Breast epithelium (tissue), 4 donors: Measurements from ENCODE around the gene STARD8. TPM values are rescaled to one million over a fixed set of nuclear protein-coding genes. Genes with fewer than 3 reads are reported as not detected.

ENCODE experiments used
- DNase-seq, 2 donors: peaks; one replicate each; pipeline ENCODE4 v3.0.0-alpha.2; 2019; ENCODE audit warnings: low spot score in 2 of 2
- H3K27ac ChIP-seq, 2 donors: fragments of 200-600 bp; sonication (generic) in 1 of 2; one replicate each; pipeline ENCODE4 v1.5.1; 2016 to 2019; ENCODE audit warnings: mild to moderate bottlenecking in 1 of 2
- H3K27me3 ChIP-seq, 2 donors: fragments of 200-600 bp; sonication (generic) in 1 of 2; one replicate each; pipeline versions ENCODE4 v1.5.1 to v1.6.0; 2017 to 2019; ENCODE audit warnings: control low read depth in 1 of 2, mild to moderate bottlenecking in 1 of 2
- H3K36me3 ChIP-seq: fragments of 200-600 bp; one replicate; pipeline ENCODE4 v1.5.1; 2019
- H3K4me1 ChIP-seq, 2 donors: fragments of 200-600 bp; sonication (generic); one replicate each; pipeline ENCODE4 v1.5.1; 2016 to 2019; ENCODE audit warnings: control low read depth in 1 of 2
- H3K4me3 ChIP-seq, 3 donors: fragments of 200-600 bp; sonication (generic); 1 replicate in 2 of 3; 2 replicates in 1 of 3; pipeline ENCODE4 v1.5.1; 2016 to 2019; ENCODE audit warnings: mild to moderate bottlenecking in 3 of 3, moderate library complexity in 2 of 3
- H3K9me3 ChIP-seq, 2 donors: fragments of 200-600 bp; sonication (generic) in 1 of 2; one replicate each; pipeline ENCODE4 v1.5.1; 2016 to 2019; ENCODE audit warnings: control low read depth in 1 of 2
- POLR2A ChIP-seq: fragments of 450-650 bp; IDR thresholded peaks from one replicate; pipeline ENCODE4 v1.6.1; 2016; ENCODE audit warnings: antibody characterized with exemption, mild to moderate bottlenecking, moderate library complexity
- POLR2AphosphoS5 ChIP-seq, 3 donors: sonication (generic); formaldehyde crosslinking; IDR thresholded peaks; one replicate each; pipeline ENCODE4 v1.6.1; 2017; ENCODE audit warnings: antibody characterized with exemption in 3 of 3
- intact Hi-C: fragments of 100-400 bp; cut with DNase I; formaldehyde crosslinking; loops from one replicate; pipeline ENCODE4 v1.15.1; 2023; ENCODE audit warnings: low total_unique reads
- total RNA-seq, 3 donors: library from RNA; depleted of rRNA; stranded (reverse); fragments of >200 nt; gene quantifications; one replicate each; pipeline ENCODE4 v1.1.0, GENCODE V29; 2016
- TF ChIP-seq, protein P1 (sequence below), 3 donors: fragments of 450-650 bp; IDR thresholded peaks; one replicate each; pipeline ENCODE4 v1.5.1; 2016 to 2017; ENCODE audit warnings: antibody characterized with exemption in 3 of 3, mild to moderate bottlenecking in 3 of 3, moderate library complexity in 3 of 3

Gene STARD8
- total RNA-seq, 3 donors from 2014 or later: 6.4 to 18.7 (median 9.2) TPM

DNA sequence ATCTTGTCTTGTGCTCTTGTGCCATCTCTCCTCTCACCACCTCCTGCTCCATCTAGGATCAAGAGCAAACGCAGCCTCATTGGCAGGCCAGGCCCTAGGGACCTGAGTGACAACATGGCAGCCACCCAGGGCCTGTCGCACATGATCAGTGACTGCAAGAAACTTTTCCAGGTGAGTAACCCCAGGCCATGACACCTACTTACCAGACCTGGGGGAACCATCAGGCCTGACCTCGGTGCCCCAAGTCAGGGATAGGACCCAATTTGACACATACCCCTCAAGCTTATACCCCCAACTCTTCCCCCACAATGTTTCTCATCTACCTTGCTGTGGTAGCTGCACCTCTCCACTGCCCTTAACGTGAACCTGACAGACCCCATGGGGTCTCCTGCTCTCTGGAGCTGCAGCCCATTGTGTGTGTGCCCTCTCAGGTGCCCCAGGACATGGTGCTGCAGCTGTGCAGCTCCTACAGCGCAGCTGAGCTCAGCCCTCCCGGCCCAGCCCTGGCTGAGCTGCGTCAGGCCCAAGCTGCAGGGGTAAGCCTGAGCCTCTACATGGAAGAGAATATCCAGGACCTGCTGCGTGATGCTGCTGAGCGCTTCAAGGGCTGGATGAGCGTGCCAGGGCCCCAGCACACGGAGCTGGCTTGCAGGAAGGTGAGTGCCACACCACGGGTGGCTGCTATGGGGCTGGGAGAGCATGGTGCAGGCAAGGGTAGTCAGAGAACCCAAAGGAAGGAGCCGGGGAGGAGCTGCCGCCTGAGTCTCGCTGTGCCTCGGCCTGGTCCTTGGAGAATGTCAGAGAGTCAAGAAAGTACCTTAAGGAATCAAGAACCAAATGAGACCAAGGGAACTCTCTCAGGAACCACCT, 74.8 kb downstream of the STARD8 start:
- H3K4me3 ChIP-seq: no peak overlapping the region
- no peaks in the 10 kb centered on the region for H3K4me1 ChIP-seq
- H3K9me3 ChIP-seq: no peaks in the 10 kb centered on the region
- no peaks in the 10 kb centered on the region for H3K36me3 ChIP-seq
- intact Hi-C loops: no loop called here
- H3K27me3 ChIP-seq: peaks cover 0 to 78% of the 10 kb centered on the region in 2 donors
- TF ChIP-seq, protein P1, sequence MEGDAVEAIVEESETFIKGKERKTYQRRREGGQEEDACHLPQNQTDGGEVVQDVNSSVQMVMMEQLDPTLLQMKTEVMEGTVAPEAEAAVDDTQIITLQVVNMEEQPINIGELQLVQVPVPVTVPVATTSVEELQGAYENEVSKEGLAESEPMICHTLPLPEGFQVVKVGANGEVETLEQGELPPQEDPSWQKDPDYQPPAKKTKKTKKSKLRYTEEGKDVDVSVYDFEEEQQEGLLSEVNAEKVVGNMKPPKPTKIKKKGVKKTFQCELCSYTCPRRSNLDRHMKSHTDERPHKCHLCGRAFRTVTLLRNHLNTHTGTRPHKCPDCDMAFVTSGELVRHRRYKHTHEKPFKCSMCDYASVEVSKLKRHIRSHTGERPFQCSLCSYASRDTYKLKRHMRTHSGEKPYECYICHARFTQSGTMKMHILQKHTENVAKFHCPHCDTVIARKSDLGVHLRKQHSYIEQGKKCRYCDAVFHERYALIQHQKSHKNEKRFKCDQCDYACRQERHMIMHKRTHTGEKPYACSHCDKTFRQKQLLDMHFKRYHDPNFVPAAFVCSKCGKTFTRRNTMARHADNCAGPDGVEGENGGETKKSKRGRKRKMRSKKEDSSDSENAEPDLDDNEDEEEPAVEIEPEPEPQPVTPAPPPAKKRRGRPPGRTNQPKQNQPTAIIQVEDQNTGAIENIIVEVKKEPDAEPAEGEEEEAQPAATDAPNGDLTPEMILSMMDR (IDR thresholded peaks at IDR 0.05): no peak
- TF ChIP-seq POLR2AphosphoS5 (IDR thresholded peaks at IDR 0.05): no peak
- TF ChIP-seq POLR2A: no peak
- no peak overlapping the region for H3K27ac ChIP-seq
- DNase-seq: no peak

DNA sequence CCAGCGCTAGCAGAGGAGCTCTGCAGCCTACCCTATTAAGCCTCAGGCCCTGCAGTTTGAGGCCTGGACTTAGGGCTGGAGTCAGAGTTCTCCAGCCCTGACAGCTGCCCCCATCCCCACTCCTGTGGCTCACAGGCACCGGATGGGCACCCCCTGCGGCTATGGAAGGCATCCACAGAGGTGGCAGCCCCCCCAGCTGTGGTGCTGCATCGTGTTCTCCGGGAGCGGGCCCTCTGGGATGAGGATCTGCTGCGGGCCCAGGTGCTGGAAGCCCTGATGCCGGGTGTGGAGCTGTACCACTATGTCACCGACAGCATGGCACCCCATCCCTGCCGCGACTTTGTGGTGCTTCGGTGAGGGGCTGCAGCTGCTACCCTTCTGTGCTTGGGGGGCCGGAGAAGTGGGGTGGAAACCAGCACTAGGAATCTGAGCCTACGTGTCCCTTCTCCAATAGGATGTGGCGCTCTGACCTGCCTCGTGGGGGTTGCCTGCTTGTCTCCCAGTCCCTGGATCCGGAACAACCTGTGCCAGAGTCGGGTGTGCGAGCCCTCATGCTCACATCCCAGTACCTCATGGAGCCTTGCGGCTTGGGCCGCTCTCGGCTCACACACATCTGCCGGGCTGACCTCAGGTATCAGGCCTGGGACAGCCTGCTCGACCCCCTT, 76.2 kb downstream of the STARD8 start:
- Histone ChIP-seq H3K9me3 (no peaks in the 10 kb centered on the region), H3K4me1 (no peaks in the 10 kb centered on the region), H3K27me3 (peaks cover 0 to 90% of the 10 kb centered on the region in 2 donors), H3K36me3 (no peaks in the 10 kb centered on the region), H3K27ac (no peak overlapping the region), H3K4me3 (no peak overlapping the region)
- DNase-seq: no peak
- intact Hi-C loops: no loop called here
- TF ChIP-seq POLR2AphosphoS5 (IDR thresholded peaks at IDR 0.05): no peak
- TF ChIP-seq POLR2A: no peak
- TF ChIP-seq, protein P1 (IDR thresholded peaks at IDR 0.05): no peak

DNA sequence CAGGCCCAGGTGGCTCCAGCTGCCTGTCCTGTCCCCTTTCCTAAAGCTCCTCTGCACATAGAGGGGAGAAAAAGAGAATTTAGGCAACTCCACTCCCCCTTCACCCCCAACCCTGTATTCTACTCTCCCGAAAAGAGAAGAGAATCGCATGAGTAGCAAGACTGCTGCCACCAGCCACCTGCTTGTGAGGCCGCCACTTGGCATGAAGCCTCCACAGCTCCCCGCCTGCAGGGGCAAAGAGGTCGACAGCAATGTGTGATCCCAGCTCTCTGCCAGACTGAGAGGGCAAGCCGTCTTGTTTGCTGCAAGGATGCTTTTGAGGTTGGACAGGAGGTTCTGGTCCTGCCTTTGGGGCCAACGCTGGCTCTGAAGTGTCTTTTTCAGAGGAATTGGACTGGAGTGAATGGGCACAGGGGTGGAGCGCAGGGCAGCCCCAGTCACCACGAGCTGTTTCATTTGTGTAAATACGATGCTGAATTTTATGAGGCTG, 77.1 kb downstream of the STARD8 start:
- Histone ChIP-seq H3K4me3 (no peak overlapping the region), H3K27me3 (peaks cover 0 to 89% of the 10 kb centered on the region in 2 donors), H3K27ac (no peak overlapping the region), H3K36me3 (no peaks in the 10 kb centered on the region), H3K4me1 (no peaks in the 10 kb centered on the region), H3K9me3 (no peaks in the 10 kb centered on the region)
- no peak for DNase-seq
- intact Hi-C loops: no loop called here
- no peak for TF ChIP-seq POLR2A
- TF ChIP-seq, protein P1 (IDR thresholded peaks at IDR 0.05): no peak

DNA sequence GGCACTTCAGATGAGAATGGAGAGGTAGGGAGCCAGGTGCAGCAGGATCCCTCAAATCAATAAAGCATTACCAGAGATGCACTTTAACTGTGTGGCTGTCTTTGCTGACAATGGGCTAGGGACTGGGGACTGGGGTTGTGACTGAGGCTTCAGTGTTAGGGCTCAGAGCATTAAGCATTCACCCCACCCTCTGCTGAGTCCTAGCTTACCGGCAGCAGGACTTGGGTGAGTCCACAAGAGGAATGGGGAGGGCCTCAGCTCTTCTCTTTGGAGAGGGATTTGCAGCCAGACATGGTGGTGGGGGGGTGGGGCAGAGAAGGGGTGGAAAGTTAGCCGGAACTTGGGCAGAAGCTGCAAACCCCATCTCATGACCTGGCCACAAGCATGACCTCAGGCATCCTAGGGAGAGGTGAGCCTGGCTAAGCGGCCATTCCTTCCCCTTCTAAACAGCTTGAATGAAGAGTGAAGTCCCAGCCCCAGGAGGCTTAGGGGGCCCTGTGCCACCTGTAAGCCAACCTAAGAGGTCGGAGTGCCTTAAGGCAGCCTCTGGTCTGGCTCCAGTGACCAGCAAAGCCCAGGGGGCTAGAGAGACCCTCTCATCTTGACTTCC, 78.4 kb downstream of the STARD8 start:
- Histone ChIP-seq H3K36me3 (no peaks in the 10 kb centered on the region), H3K4me3 (no peak overlapping the region), H3K9me3 (no peaks in the 10 kb centered on the region), H3K27ac (no peak overlapping the region), H3K4me1 (no peaks in the 10 kb centered on the region), H3K27me3 (peaks cover 0 to 85% of the 10 kb centered on the region in 2 donors)
- TF ChIP-seq POLR2AphosphoS5 (IDR thresholded peaks at IDR 0.05) (no peak), POLR2A (no peak)
- TF ChIP-seq, protein P1 (IDR thresholded peaks at IDR 0.05): no peak
- DNase-seq: no peak
- intact Hi-C loops: no loop called here

DNA sequence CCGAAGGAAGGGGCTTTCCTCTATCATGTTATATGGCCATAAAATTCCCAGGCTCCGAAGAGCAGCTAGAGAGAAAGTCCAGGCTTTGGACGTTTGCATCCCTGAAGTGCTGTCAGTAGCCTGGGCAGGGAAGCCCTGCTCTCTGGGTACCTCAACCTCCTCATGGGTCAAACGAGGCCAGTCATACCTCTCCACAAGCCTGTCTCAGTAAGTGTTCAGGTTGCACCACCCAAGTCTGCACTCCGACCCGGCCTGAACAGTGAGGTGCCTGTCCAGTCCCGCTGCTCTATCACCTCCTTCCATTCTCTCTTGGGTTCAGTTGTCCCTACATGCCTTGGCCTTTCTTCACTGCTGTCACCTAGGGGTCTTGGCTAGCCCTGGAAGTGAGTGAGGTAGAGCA, 78.9 kb downstream of the STARD8 start:
- TF ChIP-seq POLR2AphosphoS5 (IDR thresholded peaks at IDR 0.05) (no peak), POLR2A (no peak)
- TF ChIP-seq, protein P1 (IDR thresholded peaks at IDR 0.05): no peak
- Histone ChIP-seq H3K4me1 (no peaks in the 10 kb centered on the region), H3K27ac (no peak overlapping the region), H3K36me3 (no peaks in the 10 kb centered on the region), H3K9me3 (no peaks in the 10 kb centered on the region), H3K27me3 (peaks cover 0 to 85% of the 10 kb centered on the region in 2 donors), H3K4me3 (no peak overlapping the region)
- intact Hi-C loops: no loop called here
- no peak for DNase-seq
